ENCODE results near the gene CLIP4.

- no peak for TF ChIP-seq CTCF (IDR thresholded peaks at IDR 0.05; ENCODE audit: borderline replicate concordance, extremely low read depth, low read length, poor library complexity, severe bottlenecking)
- peak; percentile 94 for TF ChIP-seq EZH2 (IDR thresholded peaks at IDR 0.05; ENCODE audit: borderline replicate concordance, low read depth, low read length, severe bottlenecking)
Measured at GRCh38 chr2:29114946-29115609, at the start of gene CLIP4.

Measured in DND-41 (cell line).